GM12875 (cell line): ENCODE results near the gene HCFC2.

ENCODE experiments used
- H3K4me3 ChIP-seq: one replicate; pipeline ENCODE4 v1.5.1; 2011; ENCODE audit warnings: low read depth, low read length, control low read depth
- TF ChIP-seq, protein P1 (sequence below): IDR thresholded peaks from 2 replicates; pipeline ENCODE4 v1.5.1; 2011; ENCODE audit warnings: low read depth, mild to moderate bottlenecking, control low read depth, inconsistent platforms, low read length, moderate library complexity, borderline replicate concordance; ENCODE audit not compliant: insufficient read depth

HCFC2 gene

DNA sequence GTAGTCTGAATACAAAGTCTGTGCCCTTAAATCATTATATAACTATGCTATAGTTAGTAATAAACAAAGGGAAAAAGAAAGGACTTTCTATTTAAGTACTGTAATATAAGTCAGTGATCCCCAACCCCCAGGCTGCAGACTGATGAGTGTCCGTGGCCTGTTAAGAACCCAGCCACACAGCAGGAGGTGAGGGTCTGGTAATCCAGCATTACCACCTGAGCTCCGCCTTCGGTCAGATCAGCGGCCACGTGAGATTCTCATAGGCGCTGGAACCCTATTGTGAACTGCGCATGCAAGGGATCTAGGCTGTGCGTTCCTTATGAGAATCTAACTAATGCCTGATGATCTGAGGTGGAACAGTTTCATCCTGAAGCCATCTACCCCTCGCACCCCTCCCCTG, 58.0 kb downstream of the HCFC2 start:
- TF ChIP-seq, protein P1, sequence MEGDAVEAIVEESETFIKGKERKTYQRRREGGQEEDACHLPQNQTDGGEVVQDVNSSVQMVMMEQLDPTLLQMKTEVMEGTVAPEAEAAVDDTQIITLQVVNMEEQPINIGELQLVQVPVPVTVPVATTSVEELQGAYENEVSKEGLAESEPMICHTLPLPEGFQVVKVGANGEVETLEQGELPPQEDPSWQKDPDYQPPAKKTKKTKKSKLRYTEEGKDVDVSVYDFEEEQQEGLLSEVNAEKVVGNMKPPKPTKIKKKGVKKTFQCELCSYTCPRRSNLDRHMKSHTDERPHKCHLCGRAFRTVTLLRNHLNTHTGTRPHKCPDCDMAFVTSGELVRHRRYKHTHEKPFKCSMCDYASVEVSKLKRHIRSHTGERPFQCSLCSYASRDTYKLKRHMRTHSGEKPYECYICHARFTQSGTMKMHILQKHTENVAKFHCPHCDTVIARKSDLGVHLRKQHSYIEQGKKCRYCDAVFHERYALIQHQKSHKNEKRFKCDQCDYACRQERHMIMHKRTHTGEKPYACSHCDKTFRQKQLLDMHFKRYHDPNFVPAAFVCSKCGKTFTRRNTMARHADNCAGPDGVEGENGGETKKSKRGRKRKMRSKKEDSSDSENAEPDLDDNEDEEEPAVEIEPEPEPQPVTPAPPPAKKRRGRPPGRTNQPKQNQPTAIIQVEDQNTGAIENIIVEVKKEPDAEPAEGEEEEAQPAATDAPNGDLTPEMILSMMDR: no peak
- no peak overlapping the region for H3K4me3 ChIP-seq

DNA sequence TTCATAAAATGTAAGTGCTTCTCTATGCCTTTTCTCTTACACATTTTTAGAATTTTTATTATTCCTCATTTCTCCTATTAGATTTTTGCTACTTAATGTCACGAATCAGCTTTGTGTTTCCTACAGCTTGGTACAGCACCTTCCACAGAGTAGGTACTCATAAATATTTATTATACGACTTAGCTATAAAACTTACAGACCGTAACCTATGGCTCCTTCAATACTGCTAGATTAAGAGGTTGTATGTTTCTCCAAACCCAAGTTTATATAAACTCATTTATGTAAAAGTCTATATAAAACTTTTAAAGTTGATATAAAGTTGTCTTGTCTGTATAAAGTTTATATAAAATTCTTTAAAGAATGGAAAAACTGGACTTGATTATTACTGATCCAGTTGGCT, 62.2 kb downstream of the HCFC2 start:
- H3K4me3 ChIP-seq: no peak overlapping the region
- TF ChIP-seq, protein P1: no peak

DNA sequence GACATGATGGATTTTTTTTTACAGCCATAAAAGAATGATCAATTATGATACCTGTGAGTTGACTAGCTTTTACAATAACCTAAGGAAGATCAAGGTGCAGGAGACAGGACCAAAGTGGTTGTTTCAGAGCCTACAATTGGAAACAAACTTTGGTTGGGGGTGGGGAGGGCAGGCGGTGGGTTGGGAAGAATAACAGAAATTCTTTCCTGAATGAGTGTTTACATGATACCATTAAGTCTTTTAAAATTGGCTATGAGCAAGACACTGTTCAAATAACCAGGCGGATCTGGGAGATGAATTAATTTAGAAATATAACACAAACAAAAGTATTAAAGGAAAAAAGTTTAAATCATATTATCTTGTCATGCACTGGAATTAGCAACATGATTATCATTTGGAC, 66.4 kb downstream of the HCFC2 start:
- TF ChIP-seq, protein P1: no peak
- no peak overlapping the region for H3K4me3 ChIP-seq

DNA sequence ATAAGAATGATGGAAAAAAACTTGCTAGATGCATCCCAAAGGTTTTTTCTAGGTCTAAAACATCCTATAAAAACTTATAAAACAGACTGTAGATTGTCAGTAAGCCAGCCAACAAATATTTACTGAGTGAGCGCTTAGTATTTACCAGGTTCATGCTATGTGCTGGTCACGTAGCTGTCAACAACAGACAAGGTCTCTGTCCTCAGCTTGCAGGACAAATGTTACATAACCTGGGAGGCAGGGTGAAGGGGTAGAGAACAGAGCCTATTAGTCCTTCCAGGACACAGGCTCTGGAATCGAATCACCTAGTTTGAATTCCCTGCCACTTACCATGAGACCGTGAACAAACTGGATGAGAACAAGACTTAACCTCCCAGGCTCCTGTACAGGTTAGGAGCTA, 67.3 kb downstream of the HCFC2 start:
- TF ChIP-seq, protein P1: no peak
- H3K4me3 ChIP-seq: no peak overlapping the region

DNA sequence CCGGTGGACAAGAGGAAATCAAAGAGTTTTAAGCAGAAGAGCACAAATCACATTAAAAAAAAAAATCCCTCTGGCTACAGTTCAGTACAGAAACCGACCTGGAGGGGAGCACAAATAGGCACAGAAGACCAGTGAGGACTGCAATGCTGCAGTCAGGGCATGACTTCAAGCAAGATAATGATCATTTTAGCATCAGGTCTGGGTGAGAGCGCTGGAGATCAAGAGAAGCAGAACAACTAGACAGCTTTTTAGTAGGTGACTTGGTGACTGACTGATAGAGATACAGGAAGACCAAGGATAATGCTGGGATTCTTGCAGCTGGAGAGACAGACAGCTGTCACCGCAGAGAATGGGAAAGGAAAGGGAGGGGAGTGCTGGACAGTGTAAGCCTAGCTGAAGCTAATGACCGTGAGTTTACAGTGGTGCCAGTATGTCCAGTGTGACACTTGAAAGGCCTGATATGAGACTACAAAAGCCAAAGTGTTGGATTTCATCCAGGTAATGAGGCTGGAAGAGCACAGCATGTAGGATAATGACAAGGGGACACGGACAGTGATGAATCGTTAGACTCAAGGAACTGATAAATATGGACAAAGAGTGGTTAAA, 68.1 kb downstream of the HCFC2 start:
- TF ChIP-seq, protein P1: no peak
- H3K4me3 ChIP-seq: no peak overlapping the region

DNA sequence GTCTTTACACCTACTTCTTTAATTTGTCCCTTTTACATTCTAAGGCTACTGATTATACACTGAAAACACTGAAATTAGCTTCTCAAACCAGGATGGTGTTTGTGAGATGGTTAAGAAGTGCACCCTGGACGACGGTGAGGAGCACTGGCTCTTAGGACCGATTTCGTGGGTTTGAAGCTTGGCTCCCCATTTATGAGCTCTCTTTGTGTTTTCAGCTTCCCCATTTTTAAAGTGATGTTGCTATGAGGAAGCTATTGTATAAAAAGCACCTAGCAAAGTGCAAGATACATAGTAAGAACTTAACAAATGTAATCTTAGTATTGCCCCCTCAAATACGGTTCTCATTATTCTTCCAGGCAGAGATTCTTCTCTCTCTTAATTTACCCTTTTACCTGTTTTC, 69.0 kb downstream of the HCFC2 start:
- TF ChIP-seq, protein P1: no peak
- H3K4me3 ChIP-seq: no peak overlapping the region

DNA sequence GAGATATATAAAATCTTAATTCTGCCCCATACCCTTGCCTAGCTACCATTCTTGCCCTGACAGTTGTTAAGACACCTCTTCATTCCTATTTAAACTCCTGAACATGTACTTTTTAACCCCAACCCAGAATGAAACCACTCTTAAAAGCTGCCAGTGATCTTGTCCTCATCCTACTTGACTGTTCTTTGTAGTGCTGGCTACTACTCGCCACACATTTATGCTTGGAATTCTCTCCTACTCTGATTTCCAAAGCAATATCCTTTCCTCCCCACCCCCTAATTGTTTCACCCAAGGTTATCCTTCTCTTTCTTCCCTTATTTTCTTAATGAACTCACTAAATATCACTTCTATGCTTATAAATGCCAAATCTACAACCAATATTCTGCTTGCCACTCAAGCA, 69.5 kb downstream of the HCFC2 start:
- TF ChIP-seq, protein P1: no peak
- no peak overlapping the region for H3K4me3 ChIP-seq
